Heart right ventricle (tissue), 16 donors: ENCODE measurements around the gene VPS13A. TPM values are rescaled to one million over a fixed set of nuclear protein-coding genes. Genes with fewer than 3 reads are reported as not detected.

ENCODE experiments used
- ATAC-seq, 8 donors: fragments of 200-7000 bp; cut with Tn5 transposase; one replicate each; pipeline ENCODE4 v1.9.1; 2020; ENCODE audit warnings: mild to moderate bottlenecking in 8 of 8, moderate library complexity in 8 of 8, moderate number of reproducible peaks in 1 of 8
- DNase-seq, 2 donors: peaks; one replicate each; pipeline ENCODE4 v3.0.0-alpha.2; 2020
- H3K27ac ChIP-seq, 10 donors: fragments of 200-600 bp; sonication (generic) in 2 of 10; one replicate each; pipeline versions ENCODE4 v1.5.0 to v1.8.0; 2020 to 2022; ENCODE audit warnings: mild to moderate bottlenecking in 3 of 10
- H3K27me3 ChIP-seq, 7 donors: fragments of 200-600 bp; one replicate each; pipeline ENCODE4 v1.8.0; 2021 to 2022; ENCODE audit warnings: mild to moderate bottlenecking in 2 of 7
- H3K36me3 ChIP-seq, 9 donors: fragments of 200-600 bp; sonication (generic) in 1 of 9; one replicate each; pipeline versions ENCODE4 v1.5.0 to v1.8.0; 2020 to 2022; ENCODE audit warnings: mild to moderate bottlenecking in 2 of 9
- H3K4me1 ChIP-seq, 9 donors: fragments of 200-600 bp; sonication (generic) in 1 of 9; one replicate each; pipeline versions ENCODE4 v1.5.0 to v1.8.0; 2020 to 2022; ENCODE audit warnings: mild to moderate bottlenecking in 4 of 9
- H3K4me3 ChIP-seq, 10 donors: fragments of 200-600 bp; sonication (generic) in 2 of 10; one replicate each; pipeline versions ENCODE4 v1.5.0 to v1.8.0; 2020 to 2022; ENCODE audit warnings: mild to moderate bottlenecking in 7 of 10, moderate library complexity in 2 of 10
- H3K9me3 ChIP-seq, 11 donors: fragments of 200-600 bp in 10 of 11; sonication (generic) in 2 of 11; one replicate each; pipeline versions ENCODE4 v1.5.0 to v1.8.0; 2013 to 2022; ENCODE audit warnings: mild to moderate bottlenecking in 2 of 11, control low read depth in 1 of 11, moderate library complexity in 1 of 11
- WGBS, 2 donors: extraction: QIAGEN DNeasy Blood & Tissue Kit; methylation state at CpG; one replicate each; pipeline ENCODE4 v1.1.7; 2013; ENCODE audit warnings: inconsistent platforms in 1 of 2; 5-methylcytosine and 5-hydroxymethylcytosine counted together
- intact Hi-C, 10 donors: fragments of 100-400 bp; cut with DNase I; formaldehyde crosslinking; loops; one replicate each; pipeline versions ENCODE4 v1.11.1 to v1.14.2; 2022
- polyA plus RNA-seq, 2 donors: library from polyadenylated mRNA; stranded (reverse); fragments of 200-250 nt; gene quantifications; one replicate each; pipeline ENCODE4 v1.2.3, GENCODE V29; 2013
- total RNA-seq, 10 donors: library from RNA; stranded (reverse); fragmentation: NEBNext Ultra II Directional in 3 of 10; extraction: Animal tissue kit (Norgen Biotek cat#: 25700) in 3 of 10; gene quantifications; one replicate each; pipeline versions ENCODE4 v1.2.1 to v1.2.4, GENCODE V29; 2021 to 2023
- TF ChIP-seq, protein P1 (sequence below), 9 donors: fragments of 200-600 bp; sonication (generic) in 2 of 9; IDR thresholded peaks; one replicate each; pipeline versions ENCODE4 v1.5.0 to v1.8.0; 2021 to 2022; ENCODE audit warnings: antibody characterized with exemption in 9 of 9, mild to moderate bottlenecking in 5 of 9, moderate library complexity in 1 of 9
- donor health status: Arrhythmogenic right ventricular cardiomyopathy.
- donor health status: ischemic (EF 13 %, LVEDD 7.1; RV severe dilation, severe dysfunction).
- donor health status: healthy with polysubstance abuse.
- donor health status: DM: no; HTN: yes; CAD: no.
- donor health status: DM: no; HTN: no; CAD: no.
- donor health status: ischemic (EF 25% LVEDD 6.9; RV normal size, moderate dysfunction).
- donor health status: ischemic (EF 25% LVEDD 5.7; RV mildly dilated, moderate dysfunction).
- donor health status: healthy.
- donor health status: DM: yes; HTN: yes; CAD: no.
- donor health status: Ischemic cardiomyopathy.
- donor health status: ischemic (EF 35%, LVEDD 5.7; RV mildly dilated, moderate dysfunction).
- donor health status: nonischemic (EF 11% LVEDD 7.7; RV severe dilation, severe dysfunction).
- donor health status: DM: yes; HTN: yes; CAD: no.
- donor health status: PGD.
- donor health status: ischemic (EF 29% LVEDD 5.4; RV normal size, mild dysfunction).
- donor health status: nonischemic (EF 23%, LVEDD 6.1; RV moderate dilation, normal function).

The VPS13A gene
- total and polyA plus RNA-seq, 12 donors, result 6.8 to 53.2 (median 33.6) TPM

DNA sequence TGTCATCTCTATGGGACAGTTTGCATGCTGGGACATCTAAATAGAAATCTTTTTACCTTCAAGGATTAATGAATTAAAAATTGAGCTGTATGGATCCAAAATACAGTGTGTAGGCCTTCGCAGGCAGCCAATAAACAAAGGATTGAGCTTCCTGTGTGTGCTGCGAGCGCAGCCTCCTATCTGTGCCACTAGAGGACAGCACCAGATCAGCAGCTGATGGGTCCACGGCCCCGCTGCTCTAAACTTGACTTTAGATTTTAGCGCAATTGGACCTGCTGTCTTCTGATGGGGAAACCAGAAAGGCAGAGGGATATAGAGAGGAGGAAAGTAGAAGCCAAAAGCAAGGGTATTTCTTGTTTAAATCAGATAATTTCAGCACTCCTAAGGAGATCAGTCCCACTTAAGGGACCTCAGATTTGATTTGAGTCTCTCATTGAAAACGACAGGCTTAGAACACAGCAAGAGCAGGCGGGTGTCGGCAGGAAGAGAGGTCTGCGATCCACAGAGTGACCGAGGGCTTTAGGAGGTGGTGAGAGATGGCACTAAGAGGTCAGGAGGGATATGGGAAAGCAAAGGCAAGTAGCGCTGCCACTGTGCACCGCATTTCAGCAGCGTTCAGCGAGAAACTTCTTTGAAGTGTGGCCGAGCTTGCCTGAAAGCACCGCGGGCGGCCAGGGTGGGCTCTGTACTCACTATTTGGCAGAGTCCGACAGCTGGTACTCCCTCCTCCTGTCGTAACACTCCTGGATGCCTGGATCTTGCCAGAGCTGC, 256.5 kb downstream of the VPS13A start:
- Histone ChIP-seq H3K27me3 (peaks cover 0 to 4% (median 0%) of the 10 kb centered on the region in 7 donors), H3K4me1 (peaks cover 0 to 7% (median 0%) of the 10 kb centered on the region in 9 donors), H3K27ac (no peak overlapping the region), H3K36me3 (no peaks in the 10 kb centered on the region), H3K4me3 (no peak overlapping the region), H3K9me3 (no peaks in the 10 kb centered on the region)
- WGBS, 2 donors, result 49 to 62% methylated on average over 21 of the region's 21 CpGs
- peak; percentile 65 to 89 (median 83) for ATAC-seq
- DNase-seq, result peak; percentile 46 to 53
- intact Hi-C loops, result loop anchor here in 5 of 10 donors (5.0 to 10.0 kb wide), 4 partner anchors 311 to 688 kb away; partner anchors contain the start of gene GNAQ (in 2 of the 5)
- TF ChIP-seq, protein P1, sequence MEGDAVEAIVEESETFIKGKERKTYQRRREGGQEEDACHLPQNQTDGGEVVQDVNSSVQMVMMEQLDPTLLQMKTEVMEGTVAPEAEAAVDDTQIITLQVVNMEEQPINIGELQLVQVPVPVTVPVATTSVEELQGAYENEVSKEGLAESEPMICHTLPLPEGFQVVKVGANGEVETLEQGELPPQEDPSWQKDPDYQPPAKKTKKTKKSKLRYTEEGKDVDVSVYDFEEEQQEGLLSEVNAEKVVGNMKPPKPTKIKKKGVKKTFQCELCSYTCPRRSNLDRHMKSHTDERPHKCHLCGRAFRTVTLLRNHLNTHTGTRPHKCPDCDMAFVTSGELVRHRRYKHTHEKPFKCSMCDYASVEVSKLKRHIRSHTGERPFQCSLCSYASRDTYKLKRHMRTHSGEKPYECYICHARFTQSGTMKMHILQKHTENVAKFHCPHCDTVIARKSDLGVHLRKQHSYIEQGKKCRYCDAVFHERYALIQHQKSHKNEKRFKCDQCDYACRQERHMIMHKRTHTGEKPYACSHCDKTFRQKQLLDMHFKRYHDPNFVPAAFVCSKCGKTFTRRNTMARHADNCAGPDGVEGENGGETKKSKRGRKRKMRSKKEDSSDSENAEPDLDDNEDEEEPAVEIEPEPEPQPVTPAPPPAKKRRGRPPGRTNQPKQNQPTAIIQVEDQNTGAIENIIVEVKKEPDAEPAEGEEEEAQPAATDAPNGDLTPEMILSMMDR (IDR thresholded peaks at IDR 0.05), result peak; percentile 88 to 96 (median 93)

DNA sequence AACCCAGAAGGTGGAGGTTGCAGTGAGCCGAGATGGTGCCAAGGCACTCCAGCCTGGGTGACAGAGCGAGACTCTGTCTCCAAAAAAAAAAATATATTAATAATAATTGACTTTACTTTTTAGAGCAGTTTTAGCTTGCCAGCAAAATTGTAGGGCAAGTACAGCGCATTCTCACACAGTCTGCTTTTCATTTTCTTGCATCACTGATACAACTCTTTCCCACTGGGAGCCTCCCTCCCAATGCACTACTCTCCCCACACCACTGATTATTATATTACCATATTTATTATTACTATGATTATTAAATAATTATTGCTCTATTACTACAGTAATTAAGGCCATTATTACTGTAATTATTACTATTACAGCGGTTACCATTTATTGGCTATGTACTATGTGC, 257.9 kb downstream of the VPS13A start:
- Histone ChIP-seq H3K9me3 (no peaks in the 10 kb centered on the region), H3K4me1 (peaks cover 0 to 13% (median 0%) of the 10 kb centered on the region in 9 donors), H3K27me3 (peaks cover 0 to 4% (median 0%) of the 10 kb centered on the region in 7 donors), H3K4me3 (no peak overlapping the region), H3K27ac (no peak overlapping the region), H3K36me3 (no peaks in the 10 kb centered on the region)
- WGBS, 2 donors, result 82 to 84% methylated on average over 4 of the region's 4 CpGs
- peak in 3 of 8 donors; percentile 38 to 71 (median 60) for ATAC-seq
- TF ChIP-seq, protein P1 (IDR thresholded peaks at IDR 0.05), result no peak
- intact Hi-C loops, result loop anchor here in 5 of 10 donors (10.0 kb wide), 2 partner anchors 310 to 600 kb away; partner anchors contain the start of gene GNAQ (in 2 of the 5)
- DNase-seq, result no peak

DNA sequence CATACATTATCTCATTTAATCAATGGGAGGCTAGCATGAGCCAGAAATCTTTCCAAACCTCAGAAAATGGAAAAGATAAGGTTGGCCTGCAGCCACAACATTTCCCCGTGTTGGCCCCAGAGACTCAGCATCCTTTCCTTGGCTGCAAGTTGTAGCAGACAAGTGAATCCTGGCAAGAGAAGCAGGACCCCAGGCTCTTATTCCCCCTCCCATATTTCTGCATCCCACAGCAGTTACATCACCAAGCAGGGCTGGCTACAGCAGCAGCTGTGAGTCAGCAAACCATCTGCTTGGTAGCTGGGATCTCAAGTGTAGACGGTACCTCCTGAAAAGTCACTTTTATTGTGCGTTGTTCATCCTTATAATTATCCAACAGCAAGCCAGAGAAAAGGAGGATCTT, 258.4 kb downstream of the VPS13A start:
- ATAC-seq (peak in 5 of 8 donors; percentile 33 to 45 (median 39)), DNase-seq (no peak)
- WGBS, 2 donors, result 63 to 68% methylated on average over 3 of the region's 3 CpGs

DNA sequence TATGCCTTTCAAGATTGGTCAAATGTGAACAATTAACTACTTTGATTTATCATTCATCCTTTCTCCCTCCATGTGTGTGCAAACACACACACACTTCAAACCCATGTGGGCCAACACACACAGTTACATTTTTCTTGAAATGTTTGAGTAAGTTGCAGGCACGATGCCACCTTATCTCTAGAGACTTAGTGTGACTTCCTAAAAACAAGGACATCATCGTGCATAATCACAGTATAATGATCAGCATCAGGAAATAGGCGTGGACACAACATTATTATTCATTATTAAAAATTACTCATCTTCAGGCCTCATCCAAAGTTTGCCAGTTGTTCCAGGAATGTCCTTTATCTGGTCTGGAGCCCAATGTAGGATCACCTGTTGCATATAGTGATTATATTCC, 261.3 kb downstream of the VPS13A start:
- intact Hi-C loops, result loop anchor here in 5 of 10 donors (10.0 kb wide), 2 partner anchors 306 to 596 kb away; partner anchors contain the start of gene GNAQ (in 2 of the 5)
- TF ChIP-seq, protein P1 (IDR thresholded peaks at IDR 0.05), result no peak
- Histone ChIP-seq H3K9me3 (no peaks in the 10 kb centered on the region), H3K4me1 (peaks cover 0 to 13% (median 0%) of the 10 kb centered on the region in 9 donors), H3K36me3 (no peaks in the 10 kb centered on the region), H3K27ac (no peak overlapping the region), H3K27me3 (peaks cover 0 to 7% (median 0%) of the 10 kb centered on the region in 7 donors), H3K4me3 (no peak overlapping the region)
- DNase-seq, result no peak
- no peak for ATAC-seq
- 48 to 59% methylated on average over 3 of the region's 3 CpGs for WGBS, 2 donors

More for the DNA sequence above, 258.4 kb downstream of the VPS13A start:
- H3K4me3 ChIP-seq, result no peak overlapping the region
- TF ChIP-seq, protein P1 (IDR thresholded peaks at IDR 0.05), result no peak
- peaks cover 0 to 14% (median 0%) of the 10 kb centered on the region in 9 donors for H3K4me1 ChIP-seq
- intact Hi-C loops, result loop anchor here in 5 of 10 donors (10.0 kb wide), 2 partner anchors 309 to 599 kb away; partner anchors contain the start of gene GNAQ (in 2 of the 5)
- H3K36me3 ChIP-seq, result no peaks in the 10 kb centered on the region
- no peak overlapping the region for H3K27ac ChIP-seq
- peaks cover 0 to 4% (median 0%) of the 10 kb centered on the region in 7 donors for H3K27me3 ChIP-seq
- no peaks in the 10 kb centered on the region for H3K9me3 ChIP-seq
